ENCODE measurements around the gene CADPS.

DNA sequence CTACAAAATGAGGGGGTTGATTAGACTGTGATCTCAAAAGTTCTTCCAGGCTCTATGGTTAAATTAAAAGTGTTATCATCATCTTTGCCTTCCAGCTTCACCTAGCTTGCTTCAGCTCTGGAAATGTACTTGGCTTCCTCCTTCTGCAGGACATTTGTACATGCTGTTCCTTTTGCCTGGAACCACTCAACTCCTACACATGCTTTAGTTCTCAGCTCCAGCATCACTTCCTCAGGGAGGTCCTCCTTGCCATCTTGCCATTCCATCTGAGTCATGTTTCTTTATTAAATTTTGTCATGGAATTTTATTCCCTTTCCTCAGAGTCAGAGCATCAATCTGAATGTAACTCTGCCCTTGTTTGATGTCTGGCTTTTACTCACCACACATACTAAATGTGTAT, 343.2 kb downstream of the CADPS start:
- TF ChIP-seq CTCF (optimal IDR thresholded peaks at IDR 0.05 in 1 of 3, IDR thresholded peaks at IDR 0.05 in 1 of 3, conservative IDR thresholded peaks at IDR 0.05 in 1 of 3; ENCODE audit: extremely low read depth in 1 of 3, insufficient read depth in 2 of 3, low read length in 3 of 3) (no peak), EZH2 (IDR thresholded peaks at IDR 0.05; ENCODE audit: low read length) (no peak)
